ENCODE results near the gene CIAPIN1. TPM values are rescaled to one million over a fixed set of nuclear protein-coding genes. Genes with fewer than 3 reads are reported as not detected.
"Not testable (repeated sequence)": the region's sequence is repeated elsewhere in the genome, so short reads cannot be mapped to it uniquely, and the experiment has no call there.

CIAPIN1 gene
- total and polyA plus RNA-seq, 2 of the 8 experiments (the other 6 are each of a cell fraction or from before 2014, with no cell fraction given), result 76.8 to 83.6 TPM

DNA sequence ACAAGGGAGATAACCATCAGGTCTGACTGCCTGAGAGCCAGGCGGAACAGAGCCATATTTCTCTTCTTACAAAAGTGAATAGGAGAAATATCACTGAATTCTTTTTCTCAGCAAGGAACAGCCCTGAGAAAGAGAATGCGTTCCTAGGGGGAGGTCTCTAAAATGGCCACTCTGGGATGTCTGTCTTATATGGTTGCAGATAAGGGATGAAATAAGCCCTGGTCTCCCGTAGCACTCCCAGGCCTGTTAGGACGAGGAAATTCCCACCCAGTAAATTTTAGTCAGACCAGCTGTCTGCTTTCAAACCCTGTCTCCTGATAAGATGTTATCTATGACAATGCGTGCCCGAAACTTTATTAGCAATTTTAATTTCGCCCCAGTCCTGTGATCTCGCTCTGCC, 7.2 kb downstream of the CIAPIN1 start:
- POLR2A ChIA-PET (ENCODE audit: partially characterized antibody), result interaction anchor here (1.0 kb wide), 1 partner anchor 46 kb away, joined by 3 read pairs; no protein-coding TSS in a partner anchor
- H3K23ac ChIP-seq (ENCODE audit: insufficient read length); H2AK5ac ChIP-seq (ENCODE audit: low read depth, low read length); H2BK20ac ChIP-seq (ENCODE audit: low read length); H3K4me3 ChIP-seq (ENCODE audit: extremely low read depth in 1 of 4, insufficient read depth in 2 of 4, low read depth in 3 of 4, low read length in 4 of 4); FAIRE-seq; H2BK12ac ChIP-seq (ENCODE audit: low read depth, low read length); H3K9ac ChIP-seq (replicated peaks in 1 of 4; ENCODE audit: extremely low read depth in 1 of 4, low read depth in 3 of 4, low read length in 3 of 4); H3K4me1 ChIP-seq (replicated peaks in 1 of 4; ENCODE audit: control insufficient read depth in 3 of 4, insufficient read depth in 4 of 4, low read length in 3 of 4); H4K20me1 ChIP-seq (replicated peaks in 1 of 2; ENCODE audit: control insufficient read depth in 1 of 2, insufficient read depth in 2 of 2, low read length in 2 of 2); DNase-seq (ENCODE audit: low read depth in 1 of 2, low spot score in 2 of 2); H4K91ac ChIP-seq (replicated peaks; ENCODE audit: insufficient read length, low read length); H3K27me3 ChIP-seq (replicated peaks in 1 of 4; ENCODE audit: control insufficient read depth in 3 of 4, extremely low read depth in 1 of 4, insufficient read depth in 3 of 4, low read length in 3 of 4); H3K56ac ChIP-seq (replicated peaks; ENCODE audit: insufficient read length, low read depth, low read length); H3K27ac ChIP-seq (ENCODE audit: low read depth, low read length); H3K18ac ChIP-seq (ENCODE audit: extremely low read depth, low read length); H3K4ac ChIP-seq (replicated peaks; ENCODE audit: insufficient read length, low read depth, low read length); H4K8ac ChIP-seq (ENCODE audit: extremely low read depth, insufficient read depth, low read length); H2BK15ac ChIP-seq (ENCODE audit: low read length); H3K9me3 ChIP-seq (ENCODE audit: insufficient read depth in 2 of 2, low read depth in 1 of 2, low read length in 1 of 2); H3K23me2 ChIP-seq (ENCODE audit: low read depth, low read length); H2BK5ac ChIP-seq (ENCODE audit: low read depth, low read length); H3K79me1 ChIP-seq (ENCODE audit: low read depth, low read length); H2AFZ ChIP-seq (ENCODE audit: low read length); H3K4me2 ChIP-seq (ENCODE audit: insufficient read depth in 1 of 2, low read depth in 2 of 2, low read length in 2 of 2); H3K14ac ChIP-seq (ENCODE audit: insufficient read length); H4K5ac ChIP-seq (ENCODE audit: insufficient read length, low read depth, low read length); H2BK120ac ChIP-seq (replicated peaks; ENCODE audit: low read depth, low read length): not testable (repeated sequence)
- WGBS, 2 experiments (ENCODE audit: extremely low coverage in 1 of 2, insufficient coverage in 1 of 2, insufficient read length in 1 of 2, insufficient replicate concordance in 2 of 2, low coverage in 1 of 2, low lambda C conversion rate in 2 of 2, missing lambda C conversion rate in 1 of 2), result 89% methylated on average over 8 of the region's 8 CpGs; no CpG with 5 or more reads in 1 of the 2 experiments
- TF ChIP-seq EP300 (IDR thresholded peaks at IDR 0.05; ENCODE audit: borderline replicate concordance in 1 of 2, low read depth in 2 of 2, low read length in 2 of 2), result peak in 1 of 2 experiments; percentile 70; a peak in 1 of 3 replicates
- H3K79me2 ChIP-seq (ENCODE audit: control insufficient read depth in 1 of 2, insufficient read depth in 2 of 2, low read length in 2 of 2), result peaks cover 3 to 21% of the 10 kb centered on the region in 2 experiments; a peak in 3 of 4 replicates
- H3K36me3 ChIP-seq (ENCODE audit: control insufficient read depth in 2 of 4, insufficient read depth in 4 of 4, low read length in 3 of 4), result peaks cover 4 to 30% (median 14%) of the 10 kb centered on the region in 4 experiments; a peak in 6 of 8 replicates
- CTCF ChIA-PET (ENCODE audit: partially characterized antibody), result interaction anchor here (1.4 to 1.5 kb wide), 2 partner anchors 23 to 86 kb away, joined by 3 to 4 read pairs; partner anchors contain the start of gene POLR2C

All from H1 (cell line).